WERI-Rb-1 (cell line): ENCODE results near the gene KMT5B.
A peak's percentile ranks its signal among the peaks of the same experiment; 100 is the strongest.

Experiments
- DNase-seq: peaks from one replicate; pipeline ENCODE4 v3.0.0-alpha.2; 2020
- H3K27ac ChIP-seq: fragments of 250-450 bp; sonication (Bioruptor Pico); 2 replicates; pipeline ENCODE4 v1.5.1; 2020; ENCODE audit warnings: mild to moderate bottlenecking, moderate library complexity
- H3K27me3 ChIP-seq: fragments of 250-450 bp; sonication (Bioruptor Pico); 2 replicates; pipeline ENCODE4 v1.5.1; 2021; ENCODE audit warnings: mild to moderate bottlenecking, low read depth, moderate library complexity; ENCODE audit not compliant: insufficient read depth, severe bottlenecking
- H3K36me3 ChIP-seq: fragments of 250-450 bp; sonication (Bioruptor Pico); 2 replicates; pipeline ENCODE4 v1.5.1; 2020; ENCODE audit warnings: mild to moderate bottlenecking, moderate library complexity
- H3K4me3 ChIP-seq: 2 replicates; pipeline ENCODE4 v1.5.1; 2011; ENCODE audit warnings: low read depth, mild to moderate bottlenecking, control low read depth, low read length
- H3K9me3 ChIP-seq: fragments of 250-450 bp; sonication (Bioruptor Pico); 2 replicates; pipeline ENCODE4 v1.5.1; 2021; ENCODE audit warnings: mild to moderate bottlenecking, moderate library complexity; ENCODE audit not compliant: severe bottlenecking
- CTCF ChIP-seq: IDR thresholded peaks from 2 replicates; pipeline ENCODE4 v1.5.1; 2011; ENCODE audit warnings: low read depth, mild to moderate bottlenecking, control low read depth, inconsistent platforms, low read length

KMT5B gene

GRCh38 chr11:68259122-68259959, 46.2 kb upstream of the KMT5B start:
- DNase-seq: no peak
- Histone ChIP-seq H3K4me3 (no peak overlapping the region), H3K9me3 (no peaks in the 10 kb centered on the region), H3K27me3 (no peaks in the 10 kb centered on the region), H3K27ac (no peak overlapping the region), H3K36me3 (peaks cover 21% of the 10 kb centered on the region)
- no peak for TF ChIP-seq CTCF

GRCh38 chr11:68258363-68258765, 45.3 kb upstream of the KMT5B start:
- Histone ChIP-seq H3K9me3 (no peaks in the 10 kb centered on the region), H3K4me3 (no peak overlapping the region), H3K27me3 (no peaks in the 10 kb centered on the region), H3K36me3 (peaks cover 18% of the 10 kb centered on the region), H3K27ac (no peak overlapping the region)
- TF ChIP-seq CTCF: no peak
- DNase-seq: no peak

GRCh38 chr11:68257477-68258362, 44.6 kb upstream of the KMT5B start:
- Histone ChIP-seq H3K27ac (no peak overlapping the region), H3K4me3 (no peak overlapping the region), H3K9me3 (no peaks in the 10 kb centered on the region), H3K36me3 (peaks cover 13% of the 10 kb centered on the region), H3K27me3 (no peaks in the 10 kb centered on the region)
- peak; percentile 94 for DNase-seq
- peak; percentile 86 for TF ChIP-seq CTCF

GRCh38 chr11:68256331-68256741, 43.2 kb upstream of the KMT5B start:
- peaks cover under 1% of the 10 kb centered on the region; the same call in 1 of the 2 replicates for H3K36me3 ChIP-seq
- DNase-seq: no peak
- H3K9me3 ChIP-seq: no peaks in the 10 kb centered on the region
- H3K27ac ChIP-seq: no peak overlapping the region
- TF ChIP-seq CTCF: no peak
- H3K4me3 ChIP-seq: no peak overlapping the region
- no peaks in the 10 kb centered on the region for H3K27me3 ChIP-seq

- no peaks in the 10 kb centered on the region for H3K9me3 ChIP-seq
- H3K27ac ChIP-seq: no peak overlapping the region
- no peaks in the 10 kb centered on the region for H3K36me3 ChIP-seq
- H3K27me3 ChIP-seq: no peaks in the 10 kb centered on the region
- no peak overlapping the region for H3K4me3 ChIP-seq
- no peak for TF ChIP-seq CTCF
- no peak for DNase-seq
Measured at GRCh38 chr11:68255526-68255925, 42.4 kb upstream of the KMT5B start.
